ENCODE results near the gene NEGR1.

DNA sequence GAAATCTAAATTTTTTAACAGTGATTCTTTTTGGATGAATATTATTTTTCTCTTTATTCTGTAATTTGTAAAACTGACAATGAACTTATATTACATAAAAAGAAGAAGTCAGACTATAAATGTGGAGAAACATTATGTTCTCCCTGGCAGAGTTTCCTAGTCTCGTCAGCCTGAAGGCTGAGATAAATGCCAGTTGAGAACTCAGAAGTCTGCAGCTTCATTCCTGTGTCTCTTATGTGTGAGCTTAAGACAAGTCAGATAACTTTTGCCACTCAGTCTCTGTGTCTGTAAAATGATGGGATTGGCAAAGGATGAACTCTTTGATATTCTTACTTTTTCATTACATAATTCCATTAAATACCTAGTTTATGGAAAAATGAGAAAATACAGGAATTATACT is 632.7 kb downstream of the NEGR1 start:
- TF ChIP-seq, protein P1, sequence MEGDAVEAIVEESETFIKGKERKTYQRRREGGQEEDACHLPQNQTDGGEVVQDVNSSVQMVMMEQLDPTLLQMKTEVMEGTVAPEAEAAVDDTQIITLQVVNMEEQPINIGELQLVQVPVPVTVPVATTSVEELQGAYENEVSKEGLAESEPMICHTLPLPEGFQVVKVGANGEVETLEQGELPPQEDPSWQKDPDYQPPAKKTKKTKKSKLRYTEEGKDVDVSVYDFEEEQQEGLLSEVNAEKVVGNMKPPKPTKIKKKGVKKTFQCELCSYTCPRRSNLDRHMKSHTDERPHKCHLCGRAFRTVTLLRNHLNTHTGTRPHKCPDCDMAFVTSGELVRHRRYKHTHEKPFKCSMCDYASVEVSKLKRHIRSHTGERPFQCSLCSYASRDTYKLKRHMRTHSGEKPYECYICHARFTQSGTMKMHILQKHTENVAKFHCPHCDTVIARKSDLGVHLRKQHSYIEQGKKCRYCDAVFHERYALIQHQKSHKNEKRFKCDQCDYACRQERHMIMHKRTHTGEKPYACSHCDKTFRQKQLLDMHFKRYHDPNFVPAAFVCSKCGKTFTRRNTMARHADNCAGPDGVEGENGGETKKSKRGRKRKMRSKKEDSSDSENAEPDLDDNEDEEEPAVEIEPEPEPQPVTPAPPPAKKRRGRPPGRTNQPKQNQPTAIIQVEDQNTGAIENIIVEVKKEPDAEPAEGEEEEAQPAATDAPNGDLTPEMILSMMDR (IDR thresholded peaks at IDR 0.05 in 8 of 11, conservative IDR thresholded peaks at IDR 0.05 in 3 of 11) = no peak
- no peak for TF ChIP-seq POLR2A (IDR thresholded peaks at IDR 0.05)
